Hepatocyte (in vitro differentiated cells): ENCODE data around the gene SPG11. TPM values are rescaled to one million over a fixed set of nuclear protein-coding genes. Genes with fewer than 3 reads are reported as not detected.

Experiments
- DNase-seq: peaks from one replicate; pipeline ENCODE4 v3.0.0-alpha.2; 2016; ENCODE audit warnings: low spot score
- H2AFZ ChIP-seq: fragments of 200-600 bp; sonication (generic); 2 replicates; pipeline ENCODE4 v1.6.0; 2016; ENCODE audit warnings: antibody characterized with exemption, mild to moderate bottlenecking
- H3K27ac ChIP-seq: fragments of 200-600 bp; sonication (generic); 2 replicates; pipeline ENCODE4 v1.5.1; 2016; ENCODE audit warnings: mild to moderate bottlenecking
- H3K27me3 ChIP-seq: fragments of 200-600 bp; sonication (generic); 2 replicates; pipeline ENCODE4 v1.6.1; 2016
- H3K36me3 ChIP-seq: fragments of 200-600 bp; sonication (generic); replicated peaks from 2 replicates; pipeline ENCODE4 v1.5.1; 2016; ENCODE audit warnings: low read depth; ENCODE audit not compliant: insufficient read depth
- H3K4me1 ChIP-seq: fragments of 200-600 bp; sonication (generic); 2 replicates; pipeline ENCODE4 v1.5.1; 2016; ENCODE audit warnings: mild to moderate bottlenecking, moderate library complexity; ENCODE audit not compliant: insufficient read depth
- H3K4me2 ChIP-seq: fragments of 200-600 bp; sonication (generic); 2 replicates; pipeline ENCODE4 v1.6.0; 2016
- H3K4me3 ChIP-seq: fragments of 200-600 bp; sonication (generic); 2 replicates; pipeline ENCODE4 v1.5.1; 2016; ENCODE audit warnings: mild to moderate bottlenecking
- H3K79me2 ChIP-seq: fragments of 200-600 bp; sonication (generic); 2 replicates; pipeline ENCODE4 v1.6.0; 2017; ENCODE audit warnings: mild to moderate bottlenecking
- H3K9me2 ChIP-seq: fragments of 200-600 bp; sonication (generic); replicated peaks from 2 replicates; pipeline ENCODE4 v1.6.0; 2017; ENCODE audit warnings: mild to moderate bottlenecking; ENCODE audit not compliant: insufficient read depth
- H3K9me3 ChIP-seq: fragments of 200-600 bp; sonication (generic); 2 replicates; pipeline ENCODE4 v1.5.1; 2016; ENCODE audit warnings: low read depth, mild to moderate bottlenecking
- H4K20me1 ChIP-seq: fragments of 200-600 bp; sonication (generic); 2 replicates; pipeline ENCODE4 v1.6.0; 2016; ENCODE audit warnings: mild to moderate bottlenecking; ENCODE audit not compliant: insufficient read depth, poor library complexity, severe bottlenecking
- EZH2 ChIP-seq: fragments of 200-600 bp; sonication (generic); IDR thresholded peaks from 2 replicates; pipeline ENCODE4 v1.6.1; 2016; ENCODE audit warnings: antibody characterized with exemption, mild to moderate bottlenecking, borderline replicate concordance
- EZH2phosphoT487 ChIP-seq: fragments of 200-600 bp; sonication (generic); IDR thresholded peaks from one replicate; pipeline ENCODE4 v1.6.1; 2018; ENCODE audit warnings: antibody characterized with exemption, mild to moderate bottlenecking, low read depth, moderate library complexity; ENCODE audit not compliant: unreplicated experiment, severe bottlenecking
- WGBS: methylation state at CpG from one replicate; pipeline ENCODE4 v1.1.6; 2016; ENCODE audit warnings: low lambda C conversion rate; ENCODE audit errors: missing lambda C conversion rate; 5-methylcytosine and 5-hydroxymethylcytosine counted together
- polyA plus RNA-seq: library from polyadenylated mRNA; unstranded; fragments of >200 nt; fragmentation: Nextera tagmentation; extraction: Ambion mirVana; gene quantifications from 2 replicates; pipeline ENCODE4 v1.2.1, GENCODE V29; 2016
- total RNA-seq: library from RNA; depleted of rRNA; stranded (reverse); fragments of >200 nt; gene quantifications from 2 replicates; pipeline ENCODE4 v1.2.3, GENCODE V29; 2014
- TF ChIP-seq, protein P1 (sequence below): fragments of 200-600 bp; sonication (generic); IDR thresholded peaks from 2 replicates; pipeline ENCODE4 v1.5.1; 2016; ENCODE audit warnings: antibody characterized with exemption, mild to moderate bottlenecking; ENCODE audit not compliant: poor library complexity

The SPG11 gene
- total and polyA plus RNA-seq, 2 experiments from 2014 or later: 28.2 to 70.3 TPM

DNA sequence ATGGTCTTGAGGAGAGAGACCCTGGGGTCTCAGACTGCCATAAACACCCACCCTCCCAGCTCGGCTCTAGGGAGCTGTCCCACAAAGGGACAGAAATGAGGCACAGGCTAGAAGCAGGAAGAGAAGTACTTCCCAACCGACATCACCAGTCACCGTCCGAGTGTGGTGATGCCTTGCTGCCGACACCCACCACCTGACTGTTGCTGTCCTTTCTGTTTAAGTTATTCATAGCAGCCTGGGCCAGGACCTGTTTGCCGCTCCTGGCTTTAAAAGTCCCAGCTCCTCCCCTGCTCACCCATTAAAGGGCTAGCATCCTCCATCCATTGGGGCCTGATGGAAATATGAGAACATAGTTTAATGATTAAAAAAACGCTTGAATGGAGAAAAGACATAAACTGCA lies 13.2 kb upstream of the SPG11 start:
- no peaks in the 10 kb centered on the region for H3K9me2 ChIP-seq
- no peaks in the 10 kb centered on the region for H3K27me3 ChIP-seq
- no peak overlapping the region for H3K4me3 ChIP-seq
- no peaks in the 10 kb centered on the region for H4K20me1 ChIP-seq
- H3K79me2 ChIP-seq: no peaks in the 10 kb centered on the region
- no peaks in the 10 kb centered on the region for H3K36me3 ChIP-seq
- 74% methylated on average over 7 of the region's 7 CpGs for WGBS
- no peaks in the 10 kb centered on the region for H3K9me3 ChIP-seq
- no peak for TF ChIP-seq EZH2phosphoT487
- TF ChIP-seq, protein P1, sequence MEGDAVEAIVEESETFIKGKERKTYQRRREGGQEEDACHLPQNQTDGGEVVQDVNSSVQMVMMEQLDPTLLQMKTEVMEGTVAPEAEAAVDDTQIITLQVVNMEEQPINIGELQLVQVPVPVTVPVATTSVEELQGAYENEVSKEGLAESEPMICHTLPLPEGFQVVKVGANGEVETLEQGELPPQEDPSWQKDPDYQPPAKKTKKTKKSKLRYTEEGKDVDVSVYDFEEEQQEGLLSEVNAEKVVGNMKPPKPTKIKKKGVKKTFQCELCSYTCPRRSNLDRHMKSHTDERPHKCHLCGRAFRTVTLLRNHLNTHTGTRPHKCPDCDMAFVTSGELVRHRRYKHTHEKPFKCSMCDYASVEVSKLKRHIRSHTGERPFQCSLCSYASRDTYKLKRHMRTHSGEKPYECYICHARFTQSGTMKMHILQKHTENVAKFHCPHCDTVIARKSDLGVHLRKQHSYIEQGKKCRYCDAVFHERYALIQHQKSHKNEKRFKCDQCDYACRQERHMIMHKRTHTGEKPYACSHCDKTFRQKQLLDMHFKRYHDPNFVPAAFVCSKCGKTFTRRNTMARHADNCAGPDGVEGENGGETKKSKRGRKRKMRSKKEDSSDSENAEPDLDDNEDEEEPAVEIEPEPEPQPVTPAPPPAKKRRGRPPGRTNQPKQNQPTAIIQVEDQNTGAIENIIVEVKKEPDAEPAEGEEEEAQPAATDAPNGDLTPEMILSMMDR: no peak
- TF ChIP-seq EZH2: no peak
- H2AFZ ChIP-seq: no peak overlapping the region
- no peaks in the 10 kb centered on the region for H3K4me1 ChIP-seq
- no peak overlapping the region for H3K27ac ChIP-seq
- DNase-seq: no peak
- no peak overlapping the region for H3K4me2 ChIP-seq

DNA sequence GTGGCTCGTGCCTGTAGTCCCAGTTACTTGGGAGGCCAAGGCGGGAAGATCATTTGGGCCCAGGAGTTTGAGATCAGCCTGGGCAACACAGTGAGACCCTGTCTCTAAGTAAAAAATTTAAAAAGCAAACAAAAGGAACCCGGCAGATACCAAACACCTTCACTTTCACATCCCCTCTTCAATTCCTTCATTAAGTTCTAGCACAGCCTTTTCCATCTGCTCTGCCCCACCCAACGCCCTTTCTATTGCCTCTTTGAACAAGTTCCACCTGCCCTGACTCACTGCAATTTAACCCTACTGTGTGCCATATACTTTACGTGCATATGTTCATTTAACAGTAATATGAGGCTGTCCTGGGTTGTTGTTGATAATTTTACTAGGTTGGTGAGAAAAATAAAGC lies 12.4 kb upstream of the SPG11 start:
- DNase-seq: no peak
- Histone ChIP-seq H3K79me2 (no peaks in the 10 kb centered on the region), H2AFZ (no peak overlapping the region), H3K27me3 (no peaks in the 10 kb centered on the region), H4K20me1 (no peaks in the 10 kb centered on the region), H3K36me3 (no peaks in the 10 kb centered on the region), H3K4me3 (no peak overlapping the region), H3K27ac (no peak overlapping the region), H3K4me1 (no peaks in the 10 kb centered on the region), H3K4me2 (no peak overlapping the region), H3K9me3 (no peaks in the 10 kb centered on the region), H3K9me2 (no peaks in the 10 kb centered on the region)
- 88% methylated on average over 5 of the region's 5 CpGs for WGBS
- TF ChIP-seq EZH2 (no peak), EZH2phosphoT487 (no peak)
- TF ChIP-seq, protein P1: no peak

DNA sequence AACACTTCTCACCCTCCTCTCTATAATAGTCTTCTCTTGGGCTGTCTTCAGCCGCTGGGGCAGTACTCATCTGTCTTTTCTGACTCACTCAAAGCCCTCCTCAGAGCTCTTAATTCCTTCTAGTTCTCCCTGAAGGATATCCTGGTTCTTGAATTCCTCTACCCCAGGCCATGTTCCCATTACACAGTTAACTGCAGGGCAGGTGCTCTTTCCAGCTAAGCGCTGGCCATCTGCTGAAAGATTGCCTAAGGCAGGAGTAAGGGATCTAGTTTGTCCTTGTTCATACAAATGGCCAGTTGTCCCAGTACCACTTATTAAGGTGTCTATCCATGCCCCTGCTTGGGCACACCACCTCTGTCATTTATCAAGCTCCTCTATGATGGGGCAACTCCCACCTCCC lies 10.2 kb upstream of the SPG11 start:
- H3K9me2 ChIP-seq: no peaks in the 10 kb centered on the region
- H3K4me3 ChIP-seq: no peak overlapping the region
- H3K79me2 ChIP-seq: no peaks in the 10 kb centered on the region
- 91% methylated on average over 2 of the region's 2 CpGs for WGBS
- no peak for DNase-seq
- no peaks in the 10 kb centered on the region for H4K20me1 ChIP-seq
- TF ChIP-seq EZH2 (no peak), EZH2phosphoT487 (no peak)
- TF ChIP-seq, protein P1: no peak
- H3K36me3 ChIP-seq: no peaks in the 10 kb centered on the region
- no peak overlapping the region for H3K4me2 ChIP-seq
- no peak overlapping the region for H3K27ac ChIP-seq
- no peaks in the 10 kb centered on the region for H3K4me1 ChIP-seq
- H3K27me3 ChIP-seq: no peaks in the 10 kb centered on the region
- H3K9me3 ChIP-seq: no peaks in the 10 kb centered on the region
- H2AFZ ChIP-seq: no peak overlapping the region
